H1 (cell line): ENCODE data around the gene RAB38. TPM values are rescaled to one million over a fixed set of nuclear protein-coding genes. Genes with fewer than 3 reads are reported as not detected.

Experiments
- CTCF ChIA-PET: fragments of 300-600 bp; sonication (Branson Sonifier 250); formaldehyde crosslinking; loops from one replicate; lab custom pipeline; 2021; ENCODE audit not compliant: partially characterized antibody; lab: Charles Lee
- POLR2A ChIA-PET: fragments of 300-600 bp; sonication (Branson Sonifier 250); formaldehyde crosslinking; loops from one replicate; lab custom pipeline; 2021; ENCODE audit warnings: inconsistent platforms; ENCODE audit not compliant: partially characterized antibody; lab: Charles Lee
- DNase-seq, 2 experiments: peaks; one replicate each; pipeline versions ENCODE4 v3.0.0 to v3.0.0-alpha.2; 2010 to 2022; ENCODE audit warnings: low spot score in 2 of 2, low read depth in 1 of 2, mixed read lengths in 1 of 2
- FAIRE-seq: peaks from 2 replicates; lab custom pipeline; 2011; peaks lifted over from hg19 to GRCh38; lab: Jason Lieb, UNC
- H2AFZ ChIP-seq: 2 replicates; pipeline ENCODE4 v1.8.1; 2012; ENCODE audit warnings: low read length, inconsistent platforms
- H2AK5ac ChIP-seq: 2 replicates; pipeline ENCODE4 v1.6.1; 2013; ENCODE audit warnings: low read depth, low read length
- H2BK120ac ChIP-seq: replicated peaks from 2 replicates; pipeline ENCODE3; 2013; ENCODE audit warnings: low read depth, low read length, inconsistent platforms
- H2BK12ac ChIP-seq: 2 replicates; pipeline ENCODE4 v1.6.1; 2013; ENCODE audit warnings: low read depth, low read length
- H2BK15ac ChIP-seq: 2 replicates; pipeline ENCODE4 v1.6.1; 2013; ENCODE audit warnings: low read length
- H2BK20ac ChIP-seq: 2 replicates; pipeline ENCODE4 v1.6.1; 2013; ENCODE audit warnings: low read length
- H2BK5ac ChIP-seq: 2 replicates; pipeline ENCODE4 v1.6.1; 2013; ENCODE audit warnings: low read depth, low read length
- H3K14ac ChIP-seq: 2 replicates; pipeline ENCODE4 v1.6.1; 2013; ENCODE audit warnings: inconsistent platforms; ENCODE audit not compliant: insufficient read length
- H3K18ac ChIP-seq: 2 replicates; pipeline ENCODE4 v1.6.1; 2013; ENCODE audit warnings: low read length; ENCODE audit errors: extremely low read depth
- H3K23ac ChIP-seq: 2 replicates; pipeline ENCODE4 v1.6.1; 2013; ENCODE audit warnings: inconsistent platforms; ENCODE audit not compliant: insufficient read length
- H3K23me2 ChIP-seq: 2 replicates; pipeline ENCODE4 v1.6.1; 2013; ENCODE audit warnings: low read depth, low read length
- H3K27ac ChIP-seq: 2 replicates; pipeline ENCODE4 v1.6.1; 2011; ENCODE audit warnings: low read depth, low read length, inconsistent platforms
- H3K27me3 ChIP-seq, 4 experiments: replicated peaks in 1 of 4; 1 replicate in 1 of 4; 2 replicates in 3 of 4; pipeline versions ENCODE4 v1.6.1 to v1.8.1; 2011 to 2013; ENCODE audit warnings: low read length in 3 of 4, mild to moderate bottlenecking in 3 of 4, inconsistent platforms in 2 of 4, mixed read lengths in 2 of 4, moderate library complexity in 1 of 4; ENCODE audit not compliant: control insufficient read depth in 3 of 4, insufficient read depth in 3 of 4; ENCODE audit errors: extremely low read depth in 1 of 4
- H3K36me3 ChIP-seq, 4 experiments: 2 replicates each; pipeline versions ENCODE4 v1.6.1 to v1.8.1; 2011 to 2013; ENCODE audit warnings: mild to moderate bottlenecking in 4 of 4, low read length in 3 of 4, moderate library complexity in 2 of 4, control low read depth in 1 of 4, inconsistent platforms in 1 of 4; ENCODE audit not compliant: insufficient read depth in 4 of 4, control insufficient read depth in 2 of 4
- H3K4ac ChIP-seq: replicated peaks from 2 replicates; pipeline ENCODE3; 2013; ENCODE audit warnings: low read length, low read depth, mixed read lengths, inconsistent platforms; ENCODE audit not compliant: insufficient read length
- H3K4me1 ChIP-seq, 4 experiments: replicated peaks in 1 of 4; 1 replicate in 1 of 4; 2 replicates in 3 of 4; pipeline versions ENCODE4 v1.6.1 to v1.8.1; 2011 to 2013; ENCODE audit warnings: low read length in 3 of 4, inconsistent platforms in 2 of 4, mixed read lengths in 1 of 4; ENCODE audit not compliant: insufficient read depth in 4 of 4, control insufficient read depth in 3 of 4
- H3K4me2 ChIP-seq, 2 experiments: 2 replicates each; pipeline versions ENCODE4 v1.6.1 to v1.8.1; 2011 to 2013; ENCODE audit warnings: low read depth in 2 of 2, low read length in 2 of 2, control low read depth in 1 of 2, inconsistent platforms in 1 of 2, mild to moderate bottlenecking in 1 of 2; ENCODE audit not compliant: insufficient read depth in 1 of 2
- H3K4me3 ChIP-seq, 4 experiments: fragments of 200-600, 300-600 bp in 1 of 4; sonication (generic), shearing (Covaris generic), sonication (Bioruptor Twin) in 1 of 4; 2 replicates each; pipeline versions ENCODE4 v1.5.1 to v1.8.1; 2011 to 2016; ENCODE audit warnings: low read length in 4 of 4, low read depth in 3 of 4, control low read depth in 2 of 4, inconsistent platforms in 2 of 4, mild to moderate bottlenecking in 2 of 4, mixed read lengths in 1 of 4, moderate library complexity in 1 of 4; ENCODE audit not compliant: insufficient read depth in 2 of 4; ENCODE audit errors: extremely low read depth in 1 of 4
- H3K56ac ChIP-seq: replicated peaks from 2 replicates; pipeline ENCODE3; 2013; ENCODE audit warnings: low read depth, mild to moderate bottlenecking, mixed read lengths, low read length, inconsistent platforms; ENCODE audit not compliant: insufficient read length
- H3K79me1 ChIP-seq: 2 replicates; pipeline ENCODE4 v1.6.1; 2013; ENCODE audit warnings: low read depth, low read length, control low read depth
- H3K79me2 ChIP-seq, 2 experiments: 2 replicates each; pipeline versions ENCODE4 v1.6.1 to v1.8.1; 2012 to 2013; ENCODE audit warnings: low read length in 2 of 2, mild to moderate bottlenecking in 2 of 2, inconsistent platforms in 1 of 2; ENCODE audit not compliant: insufficient read depth in 2 of 2, control insufficient read depth in 1 of 2
- H3K9ac ChIP-seq, 4 experiments: replicated peaks in 1 of 4; 1 replicate in 1 of 4; 2 replicates in 3 of 4; pipeline versions ENCODE4 v1.6.1 to v1.8.1; 2011 to 2013; ENCODE audit warnings: low read depth in 3 of 4, low read length in 3 of 4, control low read depth in 2 of 4, mild to moderate bottlenecking in 2 of 4, moderate library complexity in 2 of 4, inconsistent platforms in 1 of 4; ENCODE audit errors: extremely low read depth in 1 of 4
- H3K9me3 ChIP-seq, 2 experiments: 2 replicates each; pipeline versions ENCODE4 v1.6.1 to v1.8.1; 2012 to 2013; ENCODE audit warnings: mild to moderate bottlenecking in 2 of 2, moderate library complexity in 2 of 2, control low read depth in 1 of 2, inconsistent platforms in 1 of 2, low read depth in 1 of 2, low read length in 1 of 2, mixed read lengths in 1 of 2; ENCODE audit not compliant: insufficient read depth in 2 of 2
- H4K20me1 ChIP-seq, 2 experiments: replicated peaks in 1 of 2; 2 replicates each; pipeline versions ENCODE3 to v1.8.1; 2011 to 2013; ENCODE audit warnings: inconsistent platforms in 2 of 2, low read length in 2 of 2, mild to moderate bottlenecking in 1 of 2; ENCODE audit not compliant: insufficient read depth in 2 of 2, control insufficient read depth in 1 of 2
- H4K5ac ChIP-seq: 2 replicates; pipeline ENCODE4 v1.6.1; 2013; ENCODE audit warnings: low read length, low read depth, mixed read lengths, inconsistent platforms; ENCODE audit not compliant: insufficient read length
- H4K8ac ChIP-seq: 2 replicates; pipeline ENCODE4 v1.8.0; 2013; ENCODE audit warnings: mild to moderate bottlenecking, moderate library complexity, low read length, inconsistent platforms; ENCODE audit not compliant: insufficient read depth; ENCODE audit errors: extremely low read depth
- H4K91ac ChIP-seq: replicated peaks from 2 replicates; pipeline ENCODE3; 2013; ENCODE audit warnings: low read length, mixed read lengths, inconsistent platforms; ENCODE audit not compliant: insufficient read length
- BCL11A ChIP-seq, 2 experiments: IDR thresholded peaks; one replicate each; pipeline ENCODE4 v1.6.1; 2011; ENCODE audit warnings: low read depth in 2 of 2, low read length in 2 of 2, mild to moderate bottlenecking in 2 of 2
- CBX8 ChIP-seq: fragments of 300-800, 300-1000 bp; sonication (generic); IDR thresholded peaks from 2 replicates; pipeline ENCODE4 v1.7.1; 2016; ENCODE audit warnings: low read depth, low read length, borderline replicate concordance
- CEBPB ChIP-seq: IDR thresholded peaks from 2 replicates; pipeline ENCODE4 v1.6.1; 2012; ENCODE audit warnings: low read depth, low read length
- CHD1 ChIP-seq: IDR thresholded peaks from 2 replicates; pipeline ENCODE4 v1.6.1; 2012; ENCODE audit warnings: low read depth, low read length, improper control_type of control experiment
- CREB1 ChIP-seq: IDR thresholded peaks from 2 replicates; pipeline ENCODE4 v1.6.1; 2012; ENCODE audit warnings: inconsistent platforms
- EZH2 ChIP-seq: fragments of 200-600 bp; sonication (generic); IDR thresholded peaks from 2 replicates; pipeline ENCODE4 v1.7.1; 2012; ENCODE audit warnings: low read depth, mild to moderate bottlenecking, moderate library complexity, low read length, inconsistent platforms; ENCODE audit not compliant: severe bottlenecking
- JUND ChIP-seq: IDR thresholded peaks from 2 replicates; pipeline ENCODE4 v1.6.1; 2011; ENCODE audit warnings: mild to moderate bottlenecking, improper control_type of control experiment, low read length
- KDM5A ChIP-seq: fragments of 200-600 bp; IDR thresholded peaks from 2 replicates; pipeline ENCODE4 v1.7.1; 2012; ENCODE audit warnings: mild to moderate bottlenecking, low read length, inconsistent platforms, mixed read lengths
- NRF1 ChIP-seq: IDR thresholded peaks from 2 replicates; pipeline ENCODE4 v1.6.1; 2011; ENCODE audit warnings: mild to moderate bottlenecking, low read depth, low read length, improper control_type of control experiment
- POLR2A ChIP-seq, 2 experiments: IDR thresholded peaks; 1 replicate in 1 of 2; 2 replicates in 1 of 2; pipeline ENCODE4 v1.6.1; 2011; ENCODE audit warnings: low read depth in 2 of 2, low read length in 2 of 2, mild to moderate bottlenecking in 2 of 2; ENCODE audit errors: control extremely low read depth in 1 of 2
- RFX5 ChIP-seq: IDR thresholded peaks from 2 replicates; pipeline ENCODE4 v1.6.1; 2011; ENCODE audit warnings: low read depth, low read length, improper control_type of control experiment, borderline replicate concordance
- RXRA ChIP-seq: IDR thresholded peaks from 2 replicates; pipeline ENCODE4 v1.6.1; 2011; ENCODE audit warnings: low read depth, mild to moderate bottlenecking, low read length, moderate library complexity; ENCODE audit not compliant: insufficient read depth
- SAP30 ChIP-seq: fragments of 300-600 bp; sonication (generic); IDR thresholded peaks from 2 replicates; pipeline ENCODE4 v1.7.1; 2012; ENCODE audit warnings: low read length, moderate library complexity, mild to moderate bottlenecking, inconsistent platforms; ENCODE audit not compliant: insufficient read depth, insufficient replicate concordance
- SP4 ChIP-seq: IDR thresholded peaks from 2 replicates; pipeline ENCODE4 v1.6.1; 2012; ENCODE audit warnings: low read length, inconsistent platforms
- WGBS, 2 experiments: shearing (Covaris generic) in 1 of 2; methylation state at CpG; one replicate each; pipeline versions ENCODE4 v1.1.6 to v1.1.7; 2013 to 2015; ENCODE audit warnings: low lambda C conversion rate in 2 of 2, mixed read lengths in 2 of 2, inconsistent platforms in 1 of 2, low coverage in 1 of 2, missing lambda C conversion rate in 1 of 2; ENCODE audit not compliant: insufficient replicate concordance in 2 of 2, insufficient coverage in 1 of 2, insufficient read length in 1 of 2; ENCODE audit errors: extremely low coverage in 1 of 2, missing lambda C conversion rate in 1 of 2; 5-methylcytosine and 5-hydroxymethylcytosine counted together
- polyA plus RNA-seq, 7 experiments: library from polyadenylated mRNA; depleted of rRNA in 3 of 7; stranded (reverse) in 5 of 7; unstranded in 2 of 7; fragments of >200 nt in 5 of 7; fragments of 200-250 nt in 2 of 7; gene quantifications; 1 replicate in 5 of 7; 2 replicates in 1 of 7; 4 replicates in 1 of 7; pipeline versions ENCODE4 v1.2.1 to v1.2.3, GENCODE V29; 2011 to 2013; ENCODE audit warnings: missing spikeins in 2 of 7, mixed read lengths in 2 of 7
- total RNA-seq: library from RNA; stranded (reverse); fragmentation: NEBNext Ultra II Directional; extraction: Animal tissue kit (Norgen Biotek cat#: 25700); gene quantifications from 2 replicates; pipeline ENCODE4 v1.2.1, GENCODE V29; 2021

The RAB38 gene
- total and polyA plus RNA-seq, 2 of the 8 experiments (the other 6 are each of a cell fraction or from before 2014, with no cell fraction given), result 15.4 to 16.5 TPM

- H3K18ac ChIP-seq, result no peak overlapping the region
- no peak overlapping the region for H2BK20ac ChIP-seq
- H3K23me2 ChIP-seq, result no peaks in the 10 kb centered on the region
- H3K36me3 ChIP-seq, result no peaks in the 10 kb centered on the region
- no peak overlapping the region for H3K4me3 ChIP-seq
- H3K27ac ChIP-seq, result no peak overlapping the region
- H3K9ac ChIP-seq, result no peak overlapping the region; a peak in 1 of 7 replicates
- H2AK5ac ChIP-seq, result no peak overlapping the region
- no peak overlapping the region for H3K14ac ChIP-seq
- no peak overlapping the region for H2BK120ac ChIP-seq
- POLR2A ChIA-PET, result interaction anchor here (1.1 kb wide), 1 partner anchor 13 kb away, joined by 3 read pairs; no protein-coding TSS in a partner anchor
- H2BK5ac ChIP-seq, result no peak overlapping the region
- no peak overlapping the region for H3K23ac ChIP-seq
- no peaks in the 10 kb centered on the region for H3K9me3 ChIP-seq
- H2BK12ac ChIP-seq, result no peak overlapping the region
- H3K79me2 ChIP-seq, result no peaks in the 10 kb centered on the region; a peak in 1 of 4 replicates
- H3K27me3 ChIP-seq, result no peaks in the 10 kb centered on the region
- H4K5ac ChIP-seq, result no peak overlapping the region
- 82% methylated on average over 2 of the region's 2 CpGs; no CpG with 5 or more reads in 1 of the 2 experiments for WGBS, 2 experiments
- H4K8ac ChIP-seq, result no peak overlapping the region
- 0 out of 2 replicates have a peak, but pooled peaks cover 2% of the 10 kb centered on the region for H3K79me1 ChIP-seq
- no peaks in the 10 kb centered on the region for H4K20me1 ChIP-seq
- no peak for FAIRE-seq
- H3K4ac ChIP-seq, result no peak overlapping the region
- H4K91ac ChIP-seq, result no peak overlapping the region
- no peak overlapping the region for H2BK15ac ChIP-seq
- peaks cover 0 to 2% (median 0%) of the 10 kb centered on the region in 4 experiments; a peak in 2 of 7 replicates for H3K4me1 ChIP-seq
- no peak overlapping the region for H3K4me2 ChIP-seq
- H3K56ac ChIP-seq, result no peak overlapping the region
- TF ChIP-seq CHD1 (no peak), EZH2 (no peak), NRF1 (no peak), JUND (no peak), CEBPB (no peak), CREB1 (no peak), CBX8 (no peak), RXRA (no peak), SAP30 (no peak), SP4 (no peak), BCL11A (IDR thresholded peaks at IDR 0.05; ENCODE audit: low read depth in 2 of 2, low read length in 2 of 2) (no peak), RFX5 (no peak), POLR2A (IDR thresholded peaks at IDR 0.05; ENCODE audit: control extremely low read depth in 1 of 2, low read depth in 2 of 2, low read length in 2 of 2) (no peak), KDM5A (no peak)
- TF ChIP-seq, all 59 proteins: peak for 0
- CTCF ChIA-PET, result no interaction called here
- DNase-seq, result no peak
- no peak overlapping the region for H2AFZ ChIP-seq
These were observed 5.8 kb downstream of the RAB38 start for GRCh38 chr11:88169471-88169870.
